Right lobe of liver (tissue), 6 donors: Measurements from ENCODE around the gene MED12L. TPM values are rescaled to one million over a fixed set of nuclear protein-coding genes. Genes with fewer than 3 reads are reported as not detected.

Experiments used
- ATAC-seq, 4 donors: fragments of 200-7000 bp; cut with Tn5 transposase; one replicate each; pipeline ENCODE4 v1.9.1; 2020; ENCODE audit warnings: mild to moderate bottlenecking in 4 of 4, moderate library complexity in 4 of 4
- DNase-seq, 3 donors: peaks; one replicate each; pipeline ENCODE4 v3.0.0-alpha.2; 2020
- H3K27ac ChIP-seq, 3 donors: fragments of 200-600 bp; one replicate each; pipeline ENCODE4 v1.8.0; 2022
- H3K27me3 ChIP-seq, 2 donors: fragments of 200-600 bp; one replicate each; pipeline ENCODE4 v1.8.0; 2022
- H3K36me3 ChIP-seq, 4 donors: fragments of 200-600 bp; sonication (generic) in 1 of 4; one replicate each; pipeline versions ENCODE4 v1.5.1 to v1.8.0; 2017 to 2022; ENCODE audit warnings: control low read depth in 1 of 4
- H3K4me1 ChIP-seq, 4 donors: fragments of 200-600 bp; sonication (generic) in 1 of 4; one replicate each; pipeline versions ENCODE4 v1.5.1 to v1.8.0; 2017 to 2022; ENCODE audit warnings: control low read depth in 1 of 4
- H3K4me3 ChIP-seq, 3 donors: fragments of 200-600 bp; one replicate each; pipeline ENCODE4 v1.8.0; 2022
- H3K9me3 ChIP-seq, 4 donors: fragments of 200-600 bp; sonication (generic) in 1 of 4; one replicate each; pipeline versions ENCODE4 v1.5.1 to v1.8.0; 2017 to 2022; ENCODE audit warnings: control low read depth in 1 of 4
- CTCF ChIP-seq, 4 donors: fragments of 200-600 bp in 3 of 4; fragments of 450-650 bp in 1 of 4; IDR thresholded peaks; one replicate each; pipeline versions ENCODE4 v1.5.1 to v1.8.0; 2016 to 2022; ENCODE audit warnings: antibody characterized with exemption in 4 of 4, mild to moderate bottlenecking in 2 of 4
- POLR2A ChIP-seq: fragments of 450-650 bp; IDR thresholded peaks from one replicate; pipeline ENCODE4 v1.6.1; 2017; ENCODE audit warnings: antibody characterized with exemption, mild to moderate bottlenecking
- WGBS: methylation state at CpG from one replicate; pipeline ENCODE4 v1.1.6; 2018; ENCODE audit warnings: low coverage, low lambda C conversion rate; ENCODE audit not compliant: insufficient coverage; ENCODE audit errors: missing lambda C conversion rate; 5-methylcytosine and 5-hydroxymethylcytosine counted together
- intact Hi-C, 2 donors: fragments of 100-400 bp; cut with DNase I; formaldehyde crosslinking; loops; one replicate each; pipeline versions ENCODE4 v1.11.2 to v1.14.1; 2022
- total RNA-seq, 6 experiments: library from RNA; depleted of rRNA in 2 of 6; stranded (reverse); fragments of >200 nt in 2 of 6; fragmentation: NEBNext Ultra II Directional in 3 of 6; extraction: Animal tissue kit (Norgen Biotek cat#: 25700) in 3 of 6; gene quantifications; one replicate each; pipeline versions ENCODE4 v1.1.0 to v1.2.4, GENCODE V29; 2016 to 2023
- donor health status: DM: no; HTN: yes; CAD: no.
- donor health status: DM: no; HTN: no; CAD: no.
- donor health status: DM: no; HTN: no; CAD: no.
- donor health status: DM: no; HTN: yes; CAD: no.
- donor health status: DM: no; HTN: yes; CAD: no.

Gene MED12L
- total RNA-seq, 6 experiments from 2014 or later, result 0.04 to 0.64 (median 0.40) TPM

DNA sequence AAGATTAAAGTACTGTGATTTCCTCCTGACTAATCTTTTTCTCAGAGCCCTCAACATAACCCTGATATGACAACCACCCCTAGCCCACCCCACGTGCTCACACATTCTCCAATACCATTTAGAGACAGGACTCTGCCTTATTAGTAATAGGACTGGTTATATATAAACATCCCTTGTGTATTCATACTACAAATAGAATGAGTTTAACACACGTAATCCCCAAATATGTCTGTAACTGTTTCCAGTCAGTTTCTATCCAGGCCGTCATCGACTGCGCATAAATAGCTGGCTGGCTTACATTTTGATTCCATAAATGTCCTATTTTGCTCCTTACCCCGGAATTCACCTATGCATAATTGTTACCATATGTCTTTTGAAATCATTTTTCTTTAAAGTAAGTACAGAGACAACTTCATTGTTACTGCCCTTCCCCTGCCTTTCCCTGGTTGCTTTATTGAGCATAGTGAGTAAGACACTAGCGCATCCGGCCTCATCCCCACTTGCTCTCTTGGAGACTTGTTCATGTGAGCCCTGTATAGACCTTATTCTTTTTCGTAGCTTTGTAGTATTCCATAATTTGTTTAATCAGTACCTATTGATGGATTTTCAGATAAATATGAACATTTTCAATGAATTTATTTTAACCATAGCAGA lies 196.3 kb downstream of the MED12L start:
- intact Hi-C loops, result loop anchor here in 1 of 2 donors (10.0 kb wide), 1 partner anchor 117 kb away; no protein-coding TSS in a partner anchor
- Histone ChIP-seq H3K4me1 (no peaks in the 10 kb centered on the region), H3K27me3 (no peaks in the 10 kb centered on the region), H3K9me3 (no peaks in the 10 kb centered on the region), H3K27ac (no peak overlapping the region), H3K4me3 (no peak overlapping the region), H3K36me3 (no peaks in the 10 kb centered on the region)
- DNase-seq (no peak), ATAC-seq (no peak)
- 79% methylated on average over 9 of the region's 9 CpGs for WGBS
- TF ChIP-seq CTCF (IDR thresholded peaks at IDR 0.05) (no peak), POLR2A (no peak)

GRCh38 chr3:151282921-151283320 lies 197.5 kb downstream of the MED12L start:
- no peaks in the 10 kb centered on the region for H3K36me3 ChIP-seq
- H3K27ac ChIP-seq, result no peak overlapping the region
- WGBS, result 0% methylated on average over 1 of the region's 1 CpG
- H3K9me3 ChIP-seq, result no peaks in the 10 kb centered on the region
- TF ChIP-seq CTCF (IDR thresholded peaks at IDR 0.05) (peak; percentile 58 to 86 (median 66)), POLR2A (no peak)
- intact Hi-C loops, result loop anchor here in 1 of 2 donors (10.0 kb wide), 1 partner anchor 118 kb away; no protein-coding TSS in a partner anchor
- H3K4me1 ChIP-seq, result no peaks in the 10 kb centered on the region
- H3K27me3 ChIP-seq, result no peaks in the 10 kb centered on the region
- H3K4me3 ChIP-seq, result no peak overlapping the region
- peak; percentile 74 to 88 (median 84) for ATAC-seq
- DNase-seq, result no peak

DNA sequence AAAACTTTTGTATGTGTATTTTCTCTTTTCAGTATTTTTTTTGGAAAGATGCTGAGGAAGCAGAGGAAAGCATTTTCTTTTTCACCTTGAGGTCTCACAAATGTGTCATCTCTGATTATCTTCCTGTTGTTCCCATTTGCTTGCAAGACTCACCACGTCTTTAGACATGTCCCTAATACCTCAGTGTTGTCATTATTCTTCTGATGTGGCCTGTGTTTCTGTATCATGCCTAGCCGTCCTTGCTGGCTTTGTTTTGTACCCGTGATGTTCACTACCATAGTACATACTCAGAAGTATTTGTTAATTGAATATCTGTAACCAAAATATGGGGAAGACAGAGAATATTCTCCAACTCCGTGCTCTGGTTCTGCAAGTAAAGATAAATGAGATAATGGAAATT lies 197.9 kb downstream of the MED12L start:
- intact Hi-C loops, result loop anchor here in 1 of 2 donors (10.0 kb wide), 1 partner anchor 119 kb away; no protein-coding TSS in a partner anchor
- H3K4me1 ChIP-seq, result no peaks in the 10 kb centered on the region
- TF ChIP-seq POLR2A (no peak), CTCF (IDR thresholded peaks at IDR 0.05) (no peak)
- H3K4me3 ChIP-seq, result no peak overlapping the region
- H3K27me3 ChIP-seq, result no peaks in the 10 kb centered on the region
- no peak for ATAC-seq
- no peaks in the 10 kb centered on the region for H3K9me3 ChIP-seq
- H3K36me3 ChIP-seq, result no peaks in the 10 kb centered on the region
- H3K27ac ChIP-seq, result no peak overlapping the region
- DNase-seq, result no peak
- 46% methylated on average over 4 of the region's 4 CpGs for WGBS

DNA sequence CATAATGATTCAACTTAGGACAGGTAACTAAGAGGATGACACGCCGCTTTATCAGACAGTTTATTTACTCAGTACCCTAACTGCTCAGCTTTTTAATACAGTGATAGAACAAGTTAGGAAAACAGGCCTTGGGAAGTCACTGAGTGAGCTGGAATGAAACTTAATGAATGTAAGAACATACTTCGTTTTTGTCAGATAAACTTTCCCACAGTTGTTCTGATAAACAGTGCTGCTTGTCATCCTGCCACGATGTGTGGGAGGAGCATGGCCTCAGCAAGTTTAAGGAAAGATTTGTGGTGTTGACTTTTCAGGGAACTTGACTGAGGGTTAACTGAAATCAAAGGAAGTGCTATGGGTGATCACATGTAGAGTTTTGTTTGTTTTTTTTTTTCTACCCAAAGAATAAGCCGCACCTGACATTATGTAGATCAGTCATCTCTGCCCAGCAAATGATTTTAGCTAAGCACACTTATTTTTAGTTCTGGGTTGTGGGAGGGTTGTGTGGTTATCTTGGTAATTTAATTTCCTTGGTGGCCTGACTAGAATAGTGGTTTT lies 198.5 kb downstream of the MED12L start:
- H3K4me3 ChIP-seq, result no peak overlapping the region
- H3K9me3 ChIP-seq, result no peaks in the 10 kb centered on the region
- DNase-seq, result peak in 1 of 3 donors; percentile 29
- WGBS, result 29% methylated on average over 5 of the region's 5 CpGs
- ATAC-seq, result peak; percentile 24 to 85 (median 58)
- H3K27me3 ChIP-seq, result no peaks in the 10 kb centered on the region
- H3K36me3 ChIP-seq, result no peaks in the 10 kb centered on the region
- intact Hi-C loops, result loop anchor here in 1 of 2 donors (10.0 kb wide), 1 partner anchor 119 kb away; no protein-coding TSS in a partner anchor
- TF ChIP-seq POLR2A (no peak), CTCF (IDR thresholded peaks at IDR 0.05) (no peak)
- no peak overlapping the region for H3K27ac ChIP-seq
- H3K4me1 ChIP-seq, result no peaks in the 10 kb centered on the region
